IMR-90 (cell line): ENCODE measurements around the gene FCHSD2. TPM values are rescaled to one million over a fixed set of nuclear protein-coding genes. Genes with fewer than 3 reads are reported as not detected.

Source experiments
- ATAC-seq: fragments of 200-7000 bp; cut with Tn5 transposase; 2 replicates; pipeline ENCODE4 v1.9.1; 2020; ENCODE audit warnings: low read depth, mild to moderate bottlenecking, moderate library complexity
- BruUV-seq: library from RNA; stranded (reverse); fragments of 400-500 nt; replicated peaks from 2 replicates; lab custom pipeline; 2021; lab: Mats Ljungman, UMichigan
- CTCF ChIA-PET: fragments of 300-600 bp; formaldehyde crosslinking; extraction: SDS; loops from one replicate; lab custom pipeline; 2021; ENCODE audit warnings: antibody characterized with exemption; lab: Yijun Ruan, JAX
- POLR2A ChIA-PET: fragments of 300-600 bp; sonication (Branson Sonifier 250); formaldehyde crosslinking; loops from one replicate; lab custom pipeline; 2022; ENCODE audit warnings: antibody characterized with exemption; ENCODE audit not compliant: unreplicated experiment; lab: Charles Lee
- DNase-seq: peaks from one replicate; pipeline ENCODE4 v3.0.0; 2013
- H2AFZ ChIP-seq: replicated peaks from 2 replicates; pipeline ENCODE3; 2013; ENCODE audit warnings: low read length, mild to moderate bottlenecking; ENCODE audit not compliant: poor library complexity
- H2AK5ac ChIP-seq: 2 replicates; pipeline ENCODE4 v1.6.1; 2013; ENCODE audit warnings: low read depth, low read length, inconsistent platforms
- H2AK9ac ChIP-seq: replicated peaks from 2 replicates; pipeline ENCODE3; 2013; ENCODE audit warnings: mild to moderate bottlenecking, low read depth, low read length, moderate library complexity; ENCODE audit not compliant: poor library complexity
- H2BK120ac ChIP-seq: 2 replicates; pipeline ENCODE4 v1.6.1; 2013; ENCODE audit warnings: low read depth, low read length, inconsistent platforms
- H2BK15ac ChIP-seq: 3 replicates; pipeline ENCODE4 v1.6.1; 2013; ENCODE audit warnings: low read depth, low read length, inconsistent platforms
- H2BK20ac ChIP-seq: 2 replicates; pipeline ENCODE4 v1.6.1; 2013; ENCODE audit warnings: low read depth, mild to moderate bottlenecking, inconsistent platforms, low read length, moderate library complexity
- H2BK5ac ChIP-seq: 2 replicates; pipeline ENCODE4 v1.6.1; 2013; ENCODE audit warnings: mild to moderate bottlenecking, low read depth, low read length, inconsistent platforms; ENCODE audit not compliant: poor library complexity, severe bottlenecking
- H3K14ac ChIP-seq: replicated peaks from 2 replicates; pipeline ENCODE4 v1.6.1; 2013; ENCODE audit warnings: low read depth, low read length, inconsistent platforms
- H3K18ac ChIP-seq: 2 replicates; pipeline ENCODE4 v1.6.1; 2013; ENCODE audit warnings: low read depth, low read length, control low read depth
- H3K23ac ChIP-seq: 2 replicates; pipeline ENCODE4 v1.6.1; 2013; ENCODE audit warnings: low read depth, low read length, inconsistent platforms
- H3K27ac ChIP-seq: 2 replicates; pipeline ENCODE4 v1.5.1; 2013; ENCODE audit warnings: mild to moderate bottlenecking, control low read depth, low read length; ENCODE audit not compliant: insufficient read depth
- H3K27me3 ChIP-seq: 2 replicates; pipeline ENCODE4 v1.6.1; 2013; ENCODE audit warnings: low read length; ENCODE audit not compliant: control insufficient read depth, insufficient read depth
- H3K36me3 ChIP-seq: 2 replicates; pipeline ENCODE4 v1.6.1; 2013; ENCODE audit warnings: low read length, mixed read lengths; ENCODE audit not compliant: control insufficient read depth, insufficient read depth
- H3K4ac ChIP-seq: 2 replicates; pipeline ENCODE4 v1.6.1; 2013; ENCODE audit warnings: low read depth, low read length, inconsistent platforms
- H3K4me1 ChIP-seq: 2 replicates; pipeline ENCODE4 v1.6.1; 2013; ENCODE audit warnings: low read length, mixed read lengths; ENCODE audit not compliant: control insufficient read depth, insufficient read depth
- H3K4me2 ChIP-seq: 2 replicates; pipeline ENCODE4 v1.6.1; 2013; ENCODE audit warnings: low read depth, mild to moderate bottlenecking, control low read depth, low read length, moderate library complexity
- H3K4me3 ChIP-seq: 2 replicates; pipeline ENCODE4 v1.5.1; 2013; ENCODE audit warnings: low read depth, mild to moderate bottlenecking, control low read depth, low read length, moderate library complexity; ENCODE audit not compliant: insufficient read depth
- H3K56ac ChIP-seq: 2 replicates; pipeline ENCODE4 v1.6.1; 2013; ENCODE audit warnings: low read length, inconsistent platforms; ENCODE audit not compliant: insufficient read depth; ENCODE audit errors: extremely low read depth
- H3K79me1 ChIP-seq, 2 experiments: 2 replicates each; pipeline ENCODE4 v1.6.1; 2013; ENCODE audit warnings: low read length in 2 of 2, inconsistent platforms in 1 of 2, low read depth in 1 of 2
- H3K9ac ChIP-seq: 2 replicates; pipeline ENCODE4 v1.6.1; 2013; ENCODE audit warnings: low read depth, low read length, control low read depth
- H3K9me1 ChIP-seq: 2 replicates; pipeline ENCODE4 v1.6.1; 2013; ENCODE audit warnings: low read length, inconsistent platforms; ENCODE audit not compliant: insufficient read depth
- H3K9me3 ChIP-seq: 2 replicates; pipeline ENCODE4 v1.6.1; 2013; ENCODE audit warnings: low read length; ENCODE audit not compliant: control insufficient read depth, insufficient read depth
- H4K20me1 ChIP-seq: 2 replicates; pipeline ENCODE4 v1.6.1; 2013; ENCODE audit warnings: low read length, inconsistent platforms; ENCODE audit not compliant: insufficient read depth
- H4K5ac ChIP-seq: 2 replicates; pipeline ENCODE4 v1.6.1; 2013; ENCODE audit warnings: mild to moderate bottlenecking, low read depth, low read length, control low read depth
- H4K8ac ChIP-seq, 2 experiments: 2 replicates each; pipeline ENCODE4 v1.6.1; 2013; ENCODE audit warnings: low read depth in 2 of 2, low read length in 2 of 2, control low read depth in 1 of 2, inconsistent platforms in 1 of 2
- H4K91ac ChIP-seq: 2 replicates; pipeline ENCODE4 v1.6.1; 2013; ENCODE audit warnings: low read depth, low read length, inconsistent platforms; ENCODE audit not compliant: insufficient read depth
- BHLHE40 ChIP-seq: fragments of 150-350 bp; IDR thresholded peaks from 2 replicates; pipeline ENCODE4 v1.6.1; 2016; ENCODE audit warnings: mild to moderate bottlenecking, low read depth, low read length
- CEBPB ChIP-seq: IDR thresholded peaks from 2 replicates; pipeline ENCODE4 v1.6.1; 2012; ENCODE audit warnings: low read depth, low read length, improper control_type of control experiment
- CHD1 ChIP-seq: IDR thresholded peaks from 2 replicates; pipeline ENCODE4 v1.6.1; 2012; ENCODE audit warnings: low read depth, low read length, improper control_type of control experiment
- CTCF ChIP-seq: conservative IDR thresholded peaks from 2 replicates; pipeline ENCODE4 v1.5.1; 2012; ENCODE audit warnings: mild to moderate bottlenecking, low read depth, low read length, improper control_type of control experiment
- ELK1 ChIP-seq: fragments of 150-350 bp; IDR thresholded peaks from 2 replicates; pipeline ENCODE4 v1.6.1; 2016; ENCODE audit warnings: low read depth, mild to moderate bottlenecking, low read length, moderate library complexity, borderline replicate concordance
- FOS ChIP-seq: fragments of 150-350 bp; IDR thresholded peaks from 2 replicates; pipeline ENCODE4 v1.6.1; 2016; ENCODE audit warnings: low read depth, low read length
- MAFK ChIP-seq: IDR thresholded peaks from 2 replicates; pipeline ENCODE4 v1.6.1; 2012; ENCODE audit warnings: low read depth, low read length, improper control_type of control experiment
- MAZ ChIP-seq: IDR thresholded peaks from 2 replicates; pipeline ENCODE4 v1.6.1; 2012; ENCODE audit warnings: low read depth, mild to moderate bottlenecking, low read length, improper control_type of control experiment, moderate library complexity, borderline replicate concordance
- MXI1 ChIP-seq: IDR thresholded peaks from 2 replicates; pipeline ENCODE4 v1.6.1; 2012; ENCODE audit warnings: low read depth, mild to moderate bottlenecking, low read length, moderate library complexity, borderline replicate concordance
- NFE2L2 ChIP-seq: fragments of 150-350 bp; IDR thresholded peaks from 2 replicates; pipeline ENCODE4 v1.6.1; 2016; ENCODE audit warnings: low read depth, mild to moderate bottlenecking, low read length
- POLR2A ChIP-seq: IDR thresholded peaks from 2 replicates; pipeline ENCODE4 v1.6.1; 2012; ENCODE audit warnings: mild to moderate bottlenecking, low read depth, low read length
- RAD21 ChIP-seq: IDR thresholded peaks from 2 replicates; pipeline ENCODE4 v1.6.1; 2012; ENCODE audit warnings: low read length, improper control_type of control experiment
- RCOR1 ChIP-seq: IDR thresholded peaks from 2 replicates; pipeline ENCODE4 v1.6.1; 2012; ENCODE audit warnings: mild to moderate bottlenecking, low read length, improper control_type of control experiment; ENCODE audit not compliant: insufficient replicate concordance
- RFX5 ChIP-seq: IDR thresholded peaks from 2 replicates; pipeline ENCODE4 v1.8.0; 2012; ENCODE audit warnings: low read depth, mild to moderate bottlenecking, low read length, moderate library complexity
- SMC3 ChIP-seq: fragments of 150-350 bp; IDR thresholded peaks from 2 replicates; pipeline ENCODE4 v1.6.1; 2016; ENCODE audit warnings: low read depth, mild to moderate bottlenecking, antibody characterized with exemption, low read length, moderate library complexity
- USF2 ChIP-seq: fragments of 150-350 bp; IDR thresholded peaks from 2 replicates; pipeline ENCODE4 v1.6.1; 2017; ENCODE audit warnings: mild to moderate bottlenecking, antibody characterized with exemption, low read length, low read depth
- WGBS, 2 experiments: methylation state at CpG; one replicate each; pipeline versions ENCODE4 v1.1.5 to v1.1.7; 2013; ENCODE audit warnings: missing lambda C conversion rate in 2 of 2; ENCODE audit not compliant: insufficient read length in 1 of 2; ENCODE audit errors: extremely low coverage in 2 of 2; 5-methylcytosine and 5-hydroxymethylcytosine counted together
- dilution Hi-C: fragments of 300-500 bp; cut with HindIII; formaldehyde crosslinking; loops from one replicate; pipeline ENCODE4 v1.14.3; 2018; ENCODE audit warnings: low sequenced_read_pairs; ENCODE audit not compliant: unreplicated experiment
- in situ Hi-C: fragments of 300-500 bp; cut with MboI; formaldehyde crosslinking; loops from 3 replicates; pipeline ENCODE4 v1.14.3; 2019; ENCODE audit warnings: low sequenced_read_pairs, inconsistent platforms, mixed read lengths
- intact Hi-C: fragments of 100-400 bp; cut with micrococcal nuclease; formaldehyde crosslinking; loops from 2 replicates; pipeline ENCODE4 v1.10.0; 2022
- polyA plus RNA-seq, 3 experiments: library from polyadenylated mRNA; depleted of rRNA; stranded (reverse); fragments of >200 nt; gene quantifications; 2 replicates each; pipeline ENCODE4 v1.2.3, GENCODE V29; 2012; ENCODE audit warnings: low replicate concordance in 1 of 3
- total RNA-seq: library from RNA; depleted of rRNA; stranded (reverse); fragments of >200 nt; gene quantifications from 2 replicates; pipeline ENCODE4 v1.2.3, GENCODE V29; 2012

Gene FCHSD2
- total and polyA plus RNA-seq, 2 of the 4 experiments (the other 2 are of a cell fraction) = 5.9 to 18.7 TPM

GRCh38 chr11:72833083-72833733 is 308.9 kb downstream of the FCHSD2 start:
- Histone ChIP-seq H3K36me3 (peaks cover 2% of the 10 kb centered on the region; the same call in 1 of the 2 replicates), H2AK5ac (no peak overlapping the region), H3K18ac (no peak overlapping the region), H3K27ac (no peak overlapping the region), H3K9me3 (no peaks in the 10 kb centered on the region), H4K8ac (no peak overlapping the region), H3K14ac (no peak overlapping the region), H2AK9ac (no peak overlapping the region), H2AFZ (no peak overlapping the region), H3K9me1 (peaks cover 5% of the 10 kb centered on the region), H3K56ac (no peak overlapping the region), H4K91ac (no peak overlapping the region), H2BK15ac (no peak overlapping the region), H3K4me3 (no peak overlapping the region), H3K23ac (peak overlapping the region; percentile 59), H2BK5ac (no peak overlapping the region), H2BK120ac (no peak overlapping the region), H3K9ac (no peak overlapping the region), H4K5ac (no peak overlapping the region), H3K79me1 (peaks cover 0 to 14% of the 10 kb centered on the region in 2 experiments; a peak in 1 of 4 replicates), H3K27me3 (no peaks in the 10 kb centered on the region), H4K20me1 (no peaks in the 10 kb centered on the region), H2BK20ac (no peak overlapping the region), H3K4me1 (peaks cover 8% of the 10 kb centered on the region), H3K4ac (no peak overlapping the region), H3K4me2 (no peak overlapping the region)
- DNase-seq (no peak), ATAC-seq (no peak)
- dilution Hi-C loops (no loop called here), intact Hi-C loops (no loop called here), in situ Hi-C loops (loop anchor here (5.0 kb wide), 2 partner anchors 344 to 454 kb away; no protein-coding TSS in a partner anchor)
- no peak for TF ChIP-seq BHLHE40
- no peak for TF ChIP-seq MXI1
- TF ChIP-seq CHD1 = no peak
- no peak for TF ChIP-seq ELK1
- no peak for TF ChIP-seq FOS
- no peak for TF ChIP-seq RCOR1
- no peak for TF ChIP-seq RAD21
- TF ChIP-seq USF2 = no peak
- no peak for TF ChIP-seq POLR2A
- TF ChIP-seq CEBPB = no peak
- TF ChIP-seq SMC3 = no peak
- no peak for TF ChIP-seq CTCF
- no peak for TF ChIP-seq RFX5
- no peak for TF ChIP-seq MAFK
- no peak for TF ChIP-seq NFE2L2
- TF ChIP-seq MAZ = no peak
- BruUV-seq = no TSS peak
- WGBS, 2 experiments = no CpG with 5 or more reads among the region's 5 CpGs
- CTCF ChIA-PET = interaction anchor here (0.5 to 3.2 kb wide), 5 partner anchors 48 to 1943 kb away, joined by 4 to 19 read pairs (median 6); no protein-coding TSS in a partner anchor
- POLR2A ChIA-PET = no interaction called here
